DOHH2 (cell line): ENCODE data around the gene ASRGL1.

Experiments
- CTCF ChIP-seq: fragments of 200-600 bp; sonication (generic); IDR thresholded peaks from one replicate; pipeline ENCODE4 v1.5.1; 2014; ENCODE audit warnings: antibody characterized with exemption, mild to moderate bottlenecking, low read depth, low read length; ENCODE audit not compliant: poor library complexity, severe bottlenecking
- EZH2phosphoT487 ChIP-seq: fragments of 200-600 bp; sonication (generic); IDR thresholded peaks from 2 replicates; pipeline ENCODE4 v1.6.1; 2017; ENCODE audit warnings: borderline replicate concordance, mild to moderate bottlenecking, antibody characterized with exemption, low read length, moderate library complexity, mixed read lengths

- TF ChIP-seq CTCF (no peak), EZH2phosphoT487 (no peak)
These were observed 55.3 kb downstream of the ASRGL1 start for GRCh38 chr11:62392506-62392905.
